HG03159 (cell line): ENCODE measurements around the gene PLEKHM2.

ENCODE experiments used
- ATAC-seq: cut with Tn5 transposase; IDR thresholded peaks from one replicate; pipeline ENCODE4 v1.9.1; 2021; ENCODE audit warnings: mild to moderate bottlenecking, moderate library complexity; ENCODE audit not compliant: unreplicated experiment

PLEKHM2 gene

DNA sequence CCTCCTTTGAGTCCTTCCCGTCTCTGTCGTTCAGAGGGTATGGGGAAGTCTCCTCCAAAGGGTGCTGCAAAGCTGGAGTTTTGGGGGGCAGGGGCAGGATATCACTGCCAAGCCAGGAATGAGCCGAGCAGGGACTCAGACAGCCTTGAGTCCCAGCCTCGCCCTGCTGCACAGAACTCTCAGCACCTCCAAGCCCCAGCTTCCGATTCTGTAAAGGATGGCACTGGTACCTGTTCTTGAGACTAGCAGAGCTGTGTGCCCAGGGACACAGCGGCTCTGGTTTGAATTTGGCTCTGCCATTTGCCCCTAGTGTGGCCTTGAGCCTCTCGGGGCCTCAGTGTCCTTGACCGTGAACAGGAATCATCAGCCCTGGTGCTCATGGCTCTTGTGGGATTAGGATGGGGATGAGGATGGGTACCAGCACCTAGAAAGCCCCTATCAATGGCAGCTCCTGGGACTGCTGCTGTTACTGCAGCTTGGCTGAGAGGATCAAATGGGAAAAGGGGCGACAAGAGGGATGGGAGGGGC, 73.0 kb downstream of the PLEKHM2 start:
- ATAC-seq, result no peak

DNA sequence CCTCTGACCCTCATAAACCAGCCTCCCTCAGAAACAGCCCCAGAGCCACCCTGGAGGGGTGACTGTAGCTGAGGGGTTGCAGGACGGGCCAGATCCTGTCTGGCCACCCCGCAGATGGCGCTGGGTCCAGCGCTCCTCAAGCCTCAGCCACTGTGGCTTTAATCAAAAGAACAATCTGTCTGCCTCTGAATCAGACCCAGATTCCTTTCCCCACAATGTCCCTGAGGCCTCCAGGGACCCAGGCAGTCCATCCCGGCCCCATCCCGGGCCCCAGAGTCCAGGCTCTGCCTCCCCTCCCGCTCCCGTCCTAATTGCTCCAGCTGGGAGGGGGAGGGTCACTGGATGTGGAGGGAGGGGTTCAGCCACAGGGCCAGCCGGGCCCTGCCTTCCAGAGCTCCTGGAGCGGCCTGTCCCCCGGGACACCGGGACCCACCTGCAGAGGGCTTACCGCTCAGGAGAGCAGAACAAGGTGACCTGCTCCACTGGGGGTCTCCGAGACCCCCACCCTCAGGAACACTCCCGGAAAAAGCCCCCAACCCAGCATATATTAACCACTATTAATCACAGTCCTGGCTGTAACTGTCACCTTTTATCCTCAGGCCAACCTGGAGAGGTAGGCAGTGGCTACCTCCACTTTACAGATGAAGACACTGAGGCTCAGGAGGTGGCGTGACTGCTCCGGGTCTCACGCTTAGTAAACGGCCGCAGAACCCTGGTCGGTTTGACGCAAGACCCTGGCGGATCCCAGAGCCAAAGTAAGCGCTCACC, 73.6 kb downstream of the PLEKHM2 start:
- ATAC-seq, result no peak

DNA sequence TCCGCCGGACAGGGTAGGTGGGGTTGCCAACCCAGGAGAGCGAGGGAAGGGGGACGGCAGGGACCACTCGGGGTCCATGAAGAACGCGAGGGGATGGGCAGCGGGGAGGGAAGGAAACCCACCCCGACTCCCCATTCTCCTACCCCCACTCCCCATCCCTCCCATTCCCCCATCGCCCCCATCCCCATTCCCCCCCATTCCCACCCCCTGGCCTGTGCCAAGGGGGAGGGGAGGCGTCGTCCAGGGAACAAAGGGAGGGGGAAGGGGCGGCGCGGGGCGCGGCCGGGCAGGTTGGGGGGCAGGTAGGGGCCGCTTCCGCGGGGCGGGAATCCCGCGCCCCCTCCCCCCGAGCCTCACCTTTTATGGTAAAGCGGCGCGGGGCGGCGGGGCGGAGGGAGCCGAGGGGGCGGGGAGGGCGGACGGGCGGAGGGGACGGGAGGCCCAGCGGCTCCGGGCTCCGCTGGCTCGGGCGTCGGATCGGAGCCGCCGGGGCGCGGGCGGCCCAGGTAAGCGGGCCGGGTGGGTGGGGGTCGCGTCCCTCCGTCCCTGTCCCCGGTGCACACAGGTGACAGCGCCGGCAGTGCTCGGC, 74.3 kb downstream of the PLEKHM2 start, which contains the start of gene FBLIM1:
Gene FBLIM1 (plus strand): TSS at position 453 of the 589 bp plus-strand sequence. CDS start 6,189 bp downstream, outside the sequence.
- ATAC-seq, result no peak

DNA sequence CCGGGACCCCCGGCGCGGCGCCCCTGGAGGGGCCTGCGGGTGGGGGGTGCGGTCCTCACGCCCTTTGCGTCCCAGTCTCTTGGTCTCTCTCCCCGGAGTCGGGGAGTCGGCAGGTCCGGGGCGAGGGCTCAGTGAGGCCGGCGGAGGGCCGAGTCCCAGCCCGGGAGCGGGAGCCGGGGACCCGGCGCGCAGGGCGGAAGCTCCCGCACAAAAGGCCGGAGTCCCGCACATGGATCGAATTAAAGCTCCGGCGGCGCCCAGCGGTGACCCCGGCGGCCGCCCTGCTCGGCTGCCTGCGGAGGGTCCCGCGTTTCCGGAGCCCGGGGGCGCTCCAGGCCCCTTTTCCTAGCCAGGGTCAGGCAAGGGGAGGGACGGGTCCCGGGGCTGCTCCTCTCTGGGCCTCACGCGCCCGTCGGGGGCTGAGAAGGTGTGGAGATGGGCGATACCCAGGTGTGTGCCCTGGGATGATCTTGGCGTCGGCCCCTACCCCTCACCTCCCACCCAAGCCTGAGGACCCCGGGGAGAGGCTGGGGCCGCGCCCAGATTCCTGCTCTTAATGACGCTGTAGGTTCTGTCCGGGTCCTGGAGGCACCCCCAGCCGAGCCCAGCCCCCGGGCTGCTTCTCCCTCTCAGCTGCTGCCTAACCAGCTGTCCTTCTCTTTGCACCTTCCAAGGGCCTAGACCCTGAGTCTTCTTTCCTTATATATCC, 75.0 kb downstream of the PLEKHM2 start:
- no peak for ATAC-seq

DNA sequence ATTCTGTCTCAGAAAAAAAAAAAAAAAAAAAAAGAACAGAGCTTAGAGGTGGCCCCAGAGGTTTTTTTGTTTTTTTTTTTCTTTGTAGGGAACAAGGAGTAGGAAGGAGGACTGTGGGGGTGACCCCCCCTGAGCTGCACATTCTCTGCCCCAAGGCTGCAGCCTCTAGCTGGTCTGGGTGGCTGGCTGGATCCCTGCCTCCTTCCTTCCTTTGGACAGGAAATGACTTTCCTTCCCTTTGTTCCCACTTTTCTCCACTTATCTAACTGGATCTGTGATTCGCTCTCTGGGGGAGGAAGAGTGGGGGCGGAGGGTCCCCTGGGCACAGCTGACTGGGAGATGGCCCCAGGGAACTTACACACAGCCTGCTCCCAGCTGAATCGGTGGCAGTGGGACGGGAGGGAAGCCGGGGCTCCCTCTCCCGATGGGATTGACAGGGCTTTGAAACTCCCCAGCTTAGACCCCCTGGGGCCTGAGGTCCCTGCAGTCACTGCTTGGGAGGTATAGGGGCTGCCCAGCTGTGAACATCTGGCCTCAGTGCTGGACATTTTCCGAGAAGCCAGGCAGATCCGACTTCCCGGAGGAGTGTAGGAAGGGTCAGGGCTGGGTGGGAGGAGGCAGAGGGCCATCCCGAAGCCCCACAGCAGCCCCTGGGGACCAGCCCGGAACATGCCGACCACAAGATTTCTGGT, 76.5 kb downstream of the PLEKHM2 start:
- no peak for ATAC-seq

DNA sequence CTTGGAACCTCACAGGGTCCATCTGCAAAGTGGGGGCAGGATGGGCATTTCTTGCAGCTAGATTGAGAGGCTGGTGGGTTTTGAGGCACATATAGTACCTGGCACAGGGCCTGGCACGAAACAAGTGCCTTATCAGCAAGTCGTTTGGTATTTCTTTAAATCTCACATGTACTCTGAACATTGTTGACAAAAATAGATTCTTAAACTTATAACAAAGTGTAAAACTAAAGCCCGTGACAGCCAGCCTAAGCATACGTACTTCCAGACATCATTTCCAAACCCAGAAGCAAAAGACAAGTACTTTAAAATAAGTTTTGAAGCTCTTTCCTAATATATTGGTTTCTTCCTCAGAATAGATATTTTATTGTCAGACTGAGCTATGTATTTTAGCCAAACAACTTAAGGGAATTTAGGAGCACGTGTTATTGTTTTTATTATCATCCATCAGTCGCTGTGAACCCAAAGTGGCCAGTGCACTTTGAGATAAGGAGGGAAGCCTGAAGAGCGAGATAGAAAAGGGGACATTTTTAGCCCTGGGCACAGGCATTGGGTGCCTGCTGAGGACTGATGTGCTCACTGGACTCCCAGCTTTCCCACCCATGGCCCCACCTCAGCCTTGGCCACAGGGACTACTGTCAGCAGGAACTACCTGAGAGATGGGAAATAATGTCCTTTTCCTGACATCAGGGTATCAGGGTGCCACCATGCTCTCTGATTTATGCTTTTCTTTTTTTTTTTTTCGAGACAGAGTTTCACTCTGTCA, 77.4 kb downstream of the PLEKHM2 start:
- ATAC-seq, result no peak

DNA sequence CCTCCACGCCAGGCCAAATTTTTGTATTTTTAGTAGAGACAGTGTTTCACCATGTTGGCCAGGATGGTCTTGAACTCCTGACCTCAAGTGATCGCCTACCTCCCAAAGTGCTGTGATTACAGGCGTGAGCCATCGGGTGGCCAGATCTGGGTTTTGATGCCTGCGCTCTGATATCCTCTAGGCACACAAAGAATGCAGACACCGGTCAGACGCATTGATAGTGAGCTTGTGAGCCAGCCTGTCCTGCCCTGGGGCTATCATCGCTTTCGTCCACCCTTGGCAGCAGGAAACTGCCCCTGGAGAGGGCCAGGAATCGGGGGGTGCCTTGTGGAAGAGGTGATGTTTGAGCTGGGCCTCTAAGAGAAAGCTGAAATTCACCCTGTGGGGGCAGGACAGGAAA, 78.4 kb downstream of the PLEKHM2 start:
- no peak for ATAC-seq

DNA sequence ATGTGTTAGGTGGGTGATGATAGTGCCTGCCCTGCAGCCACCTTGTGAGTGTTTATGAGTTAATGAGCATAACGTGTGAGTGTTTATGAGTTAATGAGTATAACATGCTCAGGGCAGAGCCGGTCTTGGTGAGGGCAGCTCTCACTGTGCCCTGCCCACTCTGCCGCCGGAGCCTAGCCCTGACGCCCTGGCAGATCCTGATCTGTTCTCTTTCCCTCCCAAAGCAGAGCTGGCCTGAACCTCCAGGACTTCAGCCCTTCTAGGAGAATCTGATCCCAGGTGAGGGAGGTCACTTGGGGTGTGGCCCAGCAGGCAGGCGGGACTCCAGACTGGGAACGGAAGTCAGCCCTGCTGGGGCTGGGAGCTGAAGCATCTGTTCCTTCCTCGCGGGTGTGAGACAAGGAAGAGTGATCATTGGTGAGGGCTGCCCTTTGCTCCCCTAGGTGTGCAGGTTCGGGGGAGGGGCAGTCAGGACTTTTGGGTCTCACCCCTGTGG, 80.2 kb downstream of the PLEKHM2 start:
- ATAC-seq, result no peak

DNA sequence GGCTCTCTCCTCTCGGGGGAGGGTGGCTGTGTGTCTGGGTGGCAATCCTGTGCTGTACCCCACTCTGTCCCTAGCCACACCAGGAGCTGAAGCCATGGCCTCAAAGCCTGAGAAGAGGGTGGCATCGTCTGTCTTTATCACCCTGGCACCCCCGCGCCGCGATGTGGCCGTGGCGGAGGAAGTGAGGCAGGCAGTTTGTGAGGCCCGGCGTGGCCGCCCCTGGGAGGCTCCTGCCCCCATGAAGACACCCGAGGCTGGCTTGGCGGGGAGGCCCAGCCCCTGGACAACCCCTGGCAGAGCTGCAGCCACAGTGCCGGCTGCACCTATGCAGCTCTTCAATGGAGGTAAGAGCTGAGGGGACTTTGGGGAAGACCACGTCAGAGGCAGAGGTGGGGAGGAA, 80.8 kb downstream of the PLEKHM2 start:
- ATAC-seq, result no peak

DNA sequence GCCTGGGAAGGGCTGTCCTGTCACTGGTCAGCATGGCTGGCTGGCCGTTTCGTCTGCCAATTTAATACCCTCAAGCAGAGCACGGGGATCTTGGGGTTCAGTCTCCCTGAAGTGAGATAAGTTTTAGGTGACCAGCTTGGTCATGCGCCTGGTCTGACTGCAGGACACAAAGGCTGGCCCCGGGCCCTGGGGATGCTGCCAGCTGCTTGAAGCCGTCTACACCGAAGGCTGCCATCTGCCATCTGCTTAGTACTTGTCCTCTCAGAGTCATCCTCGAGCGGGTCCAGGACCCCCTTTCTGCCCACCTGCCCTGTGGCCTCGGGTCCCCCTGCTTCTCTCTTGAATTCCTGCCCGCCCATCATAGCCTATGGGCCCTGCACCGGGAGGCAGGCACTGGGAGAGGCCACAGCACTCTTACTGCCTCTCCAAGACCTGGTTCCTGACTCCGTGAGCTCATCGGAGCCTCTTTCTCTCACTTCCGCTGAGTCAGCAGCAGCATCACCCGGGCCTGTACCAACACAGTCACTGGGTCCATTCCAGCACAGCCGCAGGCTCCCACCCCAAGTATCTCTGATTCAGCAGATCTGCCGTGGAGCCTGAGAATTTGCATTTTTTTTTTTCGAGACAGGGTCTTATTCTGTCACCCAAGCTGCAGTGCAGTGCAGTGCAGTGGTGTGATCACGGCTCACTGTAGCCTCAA, 81.5 kb downstream of the PLEKHM2 start:
- no peak for ATAC-seq

DNA sequence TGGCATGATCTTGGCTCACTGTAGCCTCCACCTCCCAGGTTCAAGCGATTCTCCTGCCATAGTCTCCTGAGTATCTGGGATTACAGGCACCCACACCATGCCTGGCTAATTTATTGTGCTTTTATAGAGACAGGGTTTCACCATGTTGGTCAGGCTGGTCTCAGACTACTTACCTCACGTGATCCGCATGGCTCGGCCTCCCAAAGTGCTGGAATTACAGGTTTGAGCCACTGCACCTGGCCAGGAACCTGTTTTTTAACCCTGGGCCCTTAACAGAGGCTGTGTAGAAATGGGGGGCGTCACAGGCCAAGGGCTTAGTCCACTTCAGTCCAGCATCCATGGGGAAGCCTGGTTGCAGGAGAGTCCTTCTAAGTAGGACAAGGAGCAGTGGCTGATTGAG, 83.8 kb downstream of the PLEKHM2 start:
- no peak for ATAC-seq

DNA sequence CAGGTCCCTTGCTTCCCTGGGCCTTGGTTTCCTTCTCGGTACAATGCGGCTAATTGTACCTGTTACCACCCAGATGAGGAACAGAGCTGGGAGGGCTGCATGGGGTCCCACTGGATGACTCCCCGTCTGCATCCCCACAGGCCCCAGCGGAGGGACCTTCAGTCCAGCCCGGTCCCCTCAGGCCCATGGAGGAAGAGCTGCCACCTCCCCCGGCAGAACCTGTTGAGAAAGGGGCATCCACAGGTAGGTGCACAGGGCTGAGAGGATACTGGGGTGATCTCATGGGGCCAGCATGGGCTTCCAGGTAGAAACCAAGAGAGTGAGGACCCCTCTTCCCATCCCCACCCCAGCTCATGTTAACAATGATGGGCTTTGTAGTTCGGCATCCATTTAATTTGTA, 84.3 kb downstream of the PLEKHM2 start:
- no peak for ATAC-seq

DNA sequence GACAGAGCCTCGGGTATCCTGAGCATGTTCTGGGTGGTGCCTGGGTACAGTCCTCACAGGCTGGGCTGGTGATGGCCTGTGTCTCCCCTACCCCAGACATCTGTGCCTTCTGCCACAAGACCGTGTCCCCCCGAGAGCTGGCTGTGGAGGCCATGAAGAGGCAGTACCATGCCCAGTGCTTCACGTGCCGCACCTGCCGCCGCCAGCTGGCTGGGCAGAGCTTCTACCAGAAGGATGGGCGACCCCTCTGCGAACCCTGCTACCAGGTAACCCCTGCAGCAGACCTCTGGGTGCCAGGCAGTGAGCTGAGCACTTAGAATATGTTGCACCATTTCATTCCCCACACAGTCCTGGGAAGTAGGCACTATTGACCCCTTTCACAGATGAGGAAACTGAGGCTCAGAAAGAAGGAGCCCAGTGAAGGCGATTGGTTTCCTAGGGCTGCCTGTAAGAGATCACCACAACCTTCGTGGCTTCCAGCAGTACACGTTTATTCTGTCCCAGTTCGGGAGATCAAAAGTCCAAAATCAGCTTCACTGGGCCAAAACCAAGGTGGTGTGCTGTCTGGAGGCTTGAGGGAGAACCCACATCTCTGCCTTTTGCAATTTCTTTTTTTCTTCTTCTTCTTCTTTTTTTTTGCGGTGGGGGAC, 86.3 kb downstream of the PLEKHM2 start:
- no peak for ATAC-seq

DNA sequence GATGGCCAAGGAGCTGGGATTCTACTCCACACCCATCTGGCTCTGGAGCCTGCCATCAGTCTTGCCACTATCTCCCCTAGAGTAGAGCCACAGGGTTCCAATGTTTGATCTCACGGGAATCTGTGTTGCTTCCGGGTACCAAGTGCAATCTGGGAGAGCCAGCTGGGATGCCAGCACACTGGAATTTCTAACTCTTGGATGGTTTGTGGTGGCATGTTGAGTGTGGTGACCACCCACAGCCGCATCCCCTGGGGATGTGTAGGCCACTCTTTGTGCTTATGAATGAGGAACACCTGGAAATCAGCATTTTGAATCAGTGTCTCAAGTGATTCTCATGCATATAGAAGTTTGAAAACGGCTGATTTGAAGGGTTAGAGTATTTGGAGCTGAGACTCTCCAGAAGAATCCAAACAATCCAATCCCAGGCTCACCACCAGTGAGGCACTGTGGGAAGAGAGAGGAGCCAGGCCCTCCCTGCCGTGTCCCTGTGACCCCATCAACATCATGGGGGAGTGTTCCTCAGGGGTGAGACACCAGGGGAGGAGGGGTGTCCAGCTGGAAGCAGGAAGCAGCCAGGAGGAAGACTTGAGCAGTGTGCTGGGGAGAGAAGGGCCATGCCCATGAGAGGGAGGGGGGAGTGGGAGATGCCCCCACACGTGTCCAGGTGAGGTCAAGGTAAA, 87.9 kb downstream of the PLEKHM2 start:
- no peak for ATAC-seq

DNA sequence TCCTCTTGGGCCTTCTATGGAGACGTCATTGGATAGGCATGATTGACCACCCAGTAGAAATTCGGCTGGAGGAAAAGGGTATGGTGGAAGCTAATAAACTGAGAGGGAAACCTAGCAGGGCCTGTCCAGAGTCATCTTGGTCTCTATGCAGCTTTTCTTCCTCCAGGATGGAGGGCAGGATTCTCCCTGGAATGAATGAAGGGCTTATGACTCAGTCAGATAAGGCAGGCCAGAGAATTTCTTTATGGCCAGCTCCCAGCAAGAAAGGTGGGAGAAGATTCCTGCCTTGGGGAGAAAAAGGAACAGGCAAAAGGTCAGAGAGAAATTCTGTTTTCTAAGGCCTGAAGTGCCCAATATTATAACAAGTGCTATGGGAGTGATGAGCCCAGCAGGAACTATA, 91.6 kb downstream of the PLEKHM2 start:
- ATAC-seq, result no peak

DNA sequence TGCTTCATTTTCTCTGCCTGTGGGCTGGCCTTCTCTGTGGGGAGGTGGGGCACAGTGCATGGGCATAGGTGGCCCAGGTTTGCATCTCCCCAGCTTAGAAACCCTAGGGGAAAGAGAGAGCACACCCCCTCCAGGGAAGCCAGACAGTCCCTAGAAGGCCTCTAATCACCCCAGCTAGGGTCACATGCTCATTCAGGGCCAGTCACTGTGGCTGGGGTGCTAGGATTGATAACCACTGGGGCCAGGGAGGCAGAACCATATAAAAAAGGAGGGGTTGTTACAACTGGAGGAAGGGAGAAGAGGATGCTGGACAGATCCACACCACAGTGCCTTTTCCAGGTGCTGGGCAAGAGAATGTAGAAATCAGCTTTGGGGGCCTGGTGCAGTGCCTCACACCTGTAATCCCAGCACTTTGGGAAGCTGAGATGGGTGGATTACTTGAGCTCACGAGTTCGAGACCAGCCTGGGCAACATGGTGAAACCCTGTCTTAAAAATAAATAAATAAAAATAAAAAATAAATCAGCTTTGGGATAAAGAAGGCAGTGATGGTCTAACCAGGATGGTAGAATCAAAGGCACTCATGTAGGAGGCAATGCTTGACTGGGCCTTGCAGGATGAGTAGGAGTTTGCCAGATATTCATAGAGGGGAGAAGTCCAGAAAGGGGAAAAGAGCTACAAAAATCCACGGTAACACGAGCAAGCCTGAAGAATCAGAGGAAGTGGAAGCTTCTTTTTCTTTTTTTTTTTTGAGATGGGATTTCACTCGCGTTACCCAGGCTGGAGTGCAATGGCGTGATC, 94.0 kb downstream of the PLEKHM2 start:
- ATAC-seq, result no peak
